Kidney epithelial cell (primary cell): Measurements from ENCODE around the gene PARPBP. TPM values are rescaled to one million over a fixed set of nuclear protein-coding genes. Genes with fewer than 3 reads are reported as not detected.
"Not testable (repeated sequence)": the region's sequence is repeated elsewhere in the genome, so short reads cannot be mapped to it uniquely, and the experiment has no call there.

ENCODE experiments used
- DNase-seq: peaks from one replicate; pipeline ENCODE4 v3.0.0-alpha.2; 2010; ENCODE audit warnings: low read depth
- H3K27me3 ChIP-seq: 2 replicates; pipeline ENCODE4 v1.6.0; 2011; ENCODE audit warnings: low read length; ENCODE audit not compliant: control insufficient read depth, insufficient read depth
- H3K36me3 ChIP-seq: 2 replicates; pipeline ENCODE4 v1.5.1; 2011; ENCODE audit warnings: low read length; ENCODE audit not compliant: control insufficient read depth, insufficient read depth
- H3K4me3 ChIP-seq: 2 replicates; pipeline ENCODE4 v1.5.1; 2011; ENCODE audit warnings: low read depth, mild to moderate bottlenecking, control low read depth, low read length
- total RNA-seq: library from RNA; depleted of rRNA; stranded (reverse); fragments of >200 nt; gene quantifications from 2 replicates; pipeline ENCODE4 v1.2.3, GENCODE V29; 2015
- TF ChIP-seq, protein P1 (sequence below): IDR thresholded peaks from 2 replicates; pipeline ENCODE4 v1.5.1; 2011; ENCODE audit warnings: mild to moderate bottlenecking, moderate library complexity, low read length, control low read depth, inconsistent platforms; ENCODE audit not compliant: insufficient read depth, poor library complexity, severe bottlenecking

Gene PARPBP
- total RNA-seq, 1 donor from 2014 or later, result 5.6 TPM

DNA sequence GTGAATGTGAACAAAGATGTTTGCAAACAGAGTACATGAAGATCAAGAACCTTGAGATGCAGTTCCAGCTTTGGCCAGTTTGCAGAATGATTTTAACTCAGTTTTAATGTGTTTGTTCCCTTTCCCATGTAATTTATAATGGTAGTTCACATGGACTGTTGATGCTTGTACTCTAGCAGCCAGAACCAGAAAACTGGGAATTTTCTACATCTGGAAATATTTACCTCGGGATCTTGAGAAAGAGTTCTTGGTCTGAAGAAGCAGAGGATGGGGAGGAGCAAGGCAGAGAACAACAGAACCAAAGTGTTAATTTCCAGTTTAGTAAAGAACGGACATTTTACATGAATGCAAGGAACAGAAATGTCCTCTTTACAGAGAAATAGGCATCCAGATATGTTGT lies 114.6 kb downstream of the PARPBP start:
- TF ChIP-seq, protein P1, sequence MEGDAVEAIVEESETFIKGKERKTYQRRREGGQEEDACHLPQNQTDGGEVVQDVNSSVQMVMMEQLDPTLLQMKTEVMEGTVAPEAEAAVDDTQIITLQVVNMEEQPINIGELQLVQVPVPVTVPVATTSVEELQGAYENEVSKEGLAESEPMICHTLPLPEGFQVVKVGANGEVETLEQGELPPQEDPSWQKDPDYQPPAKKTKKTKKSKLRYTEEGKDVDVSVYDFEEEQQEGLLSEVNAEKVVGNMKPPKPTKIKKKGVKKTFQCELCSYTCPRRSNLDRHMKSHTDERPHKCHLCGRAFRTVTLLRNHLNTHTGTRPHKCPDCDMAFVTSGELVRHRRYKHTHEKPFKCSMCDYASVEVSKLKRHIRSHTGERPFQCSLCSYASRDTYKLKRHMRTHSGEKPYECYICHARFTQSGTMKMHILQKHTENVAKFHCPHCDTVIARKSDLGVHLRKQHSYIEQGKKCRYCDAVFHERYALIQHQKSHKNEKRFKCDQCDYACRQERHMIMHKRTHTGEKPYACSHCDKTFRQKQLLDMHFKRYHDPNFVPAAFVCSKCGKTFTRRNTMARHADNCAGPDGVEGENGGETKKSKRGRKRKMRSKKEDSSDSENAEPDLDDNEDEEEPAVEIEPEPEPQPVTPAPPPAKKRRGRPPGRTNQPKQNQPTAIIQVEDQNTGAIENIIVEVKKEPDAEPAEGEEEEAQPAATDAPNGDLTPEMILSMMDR, result no peak
- no peak for DNase-seq
- Histone ChIP-seq H3K36me3 (no peaks in the 10 kb centered on the region), H3K27me3 (no peaks in the 10 kb centered on the region), H3K4me3 (no peak overlapping the region)

DNA sequence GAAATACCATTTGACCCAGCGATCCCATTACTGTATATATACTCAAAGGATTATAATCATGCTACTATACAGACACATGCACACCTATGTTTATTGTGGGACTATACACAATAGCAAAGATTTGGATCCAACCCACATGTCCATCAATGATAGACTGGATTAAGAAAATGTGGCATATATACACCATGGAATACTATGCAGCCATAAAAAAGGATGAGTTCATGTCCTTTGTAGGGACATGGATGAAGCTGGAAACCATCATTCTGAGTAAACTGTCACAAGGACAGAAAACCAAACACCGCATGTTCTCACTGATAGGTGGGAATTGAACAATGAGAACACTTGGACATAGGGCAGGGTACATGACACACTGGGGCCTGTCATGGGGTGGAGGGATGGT lies 120.9 kb downstream of the PARPBP start:
- H3K36me3 ChIP-seq, H3K4me3 ChIP-seq, DNase-seq, H3K27me3 ChIP-seq: not testable (repeated sequence)

Other genes with a start within 250 kb of the PARPBP start
- 35.5 and 44.1 TPM in 2 replicates for gene DRAM1, start 242.6 kb upstream of the PARPBP start, total RNA-seq
- gene WASHC3, start 58.2 kb upstream of the PARPBP start, total RNA-seq, result 32.6 and 45.8 TPM in 2 replicates
- gene NUP37, start 69 bp upstream of the PARPBP start, total RNA-seq, result 23.1 and 25.5 TPM in 2 replicates
- gene PMCH, start 77.7 kb downstream of the PARPBP start, total RNA-seq, result not detected in 2 replicates